ENCODE results near the gene SSC5D.

DNA sequence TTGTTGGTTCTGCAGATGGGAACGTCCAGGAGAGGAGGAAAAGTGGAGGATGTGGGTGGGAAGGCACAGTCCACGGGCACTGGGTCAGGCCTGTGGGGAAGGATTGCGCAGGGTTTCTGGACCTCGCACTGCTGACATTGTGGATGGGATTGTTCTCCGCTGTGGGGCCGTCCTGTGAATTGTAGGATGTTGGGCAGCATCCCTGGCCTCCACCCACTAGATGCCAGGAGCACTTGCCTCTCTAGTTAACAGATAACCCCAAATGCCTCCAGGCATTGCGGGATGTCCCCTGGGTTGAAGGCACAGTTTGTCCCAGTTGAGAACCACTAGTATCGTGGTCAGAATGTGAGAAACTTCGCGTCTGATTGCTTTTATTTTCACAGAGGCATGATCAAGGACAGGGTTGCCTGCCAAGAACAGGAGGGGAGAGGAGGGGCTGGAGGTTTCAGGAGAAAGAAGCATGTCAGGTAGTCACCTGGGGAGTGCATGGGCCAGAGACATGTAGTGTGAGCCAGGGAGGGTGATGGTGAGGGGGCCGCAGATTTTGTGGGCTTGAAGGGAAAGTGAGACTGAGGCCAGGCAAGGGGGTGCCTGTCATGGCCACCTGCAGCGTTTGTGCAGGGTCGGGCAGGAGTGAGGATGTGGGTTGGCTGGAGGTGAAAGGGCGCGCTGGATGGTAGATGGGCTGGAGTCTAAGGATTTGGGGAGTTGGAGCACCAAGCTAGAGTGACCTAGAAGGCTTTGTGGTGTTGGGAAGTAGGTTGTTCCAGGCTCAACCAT, 8.6 kb upstream of the SSC5D start:
- TF ChIP-seq POLR2A (IDR thresholded peaks at IDR 0.05; ENCODE audit: low read depth, low read length) (no peak), POLR2AphosphoS5 (IDR thresholded peaks at IDR 0.05; ENCODE audit: low read depth, low read length) (no peak), TAF1 (IDR thresholded peaks at IDR 0.05; ENCODE audit: borderline replicate concordance, low read depth, low read length) (no peak)
